Nephron progenitor cell (in vitro differentiated cells): ENCODE results near the gene STARD3NL.

Experiments used
- DNase-seq: peaks from one replicate; pipeline ENCODE4 v3.0.0; 2021
- H3K27ac Mint-ChIP-seq: 2 replicates; pipeline ENCODE4 v1.8.0; 2021; ENCODE audit warnings: mild to moderate bottlenecking, moderate library complexity, mixed read lengths
- H3K27me3 Mint-ChIP-seq: 2 replicates; pipeline ENCODE4 v1.8.0; 2021; ENCODE audit warnings: mild to moderate bottlenecking, low read depth, mixed read lengths; ENCODE audit not compliant: poor library complexity
- H3K36me3 Mint-ChIP-seq: 2 replicates; pipeline ENCODE4 v1.8.0; 2021; ENCODE audit warnings: low read depth, mixed read lengths
- H3K4me1 Mint-ChIP-seq: 2 replicates; pipeline ENCODE4 v1.8.0; 2021; ENCODE audit warnings: mixed read lengths
- H3K4me3 Mint-ChIP-seq: 2 replicates; pipeline ENCODE4 v1.8.0; 2021; ENCODE audit warnings: mild to moderate bottlenecking, moderate library complexity, mixed read lengths
- H3K9me3 Mint-ChIP-seq: 2 replicates; pipeline ENCODE4 v1.8.0; 2021; ENCODE audit warnings: mild to moderate bottlenecking, moderate library complexity, mixed read lengths
- CTCF ChIP-seq: fragments of 200-600 bp; sonication (generic); IDR thresholded peaks from 2 replicates; pipeline ENCODE4 v1.5.0; 2021; ENCODE audit warnings: antibody characterized with exemption

STARD3NL gene

GRCh38 chr7:38192327-38192726 is 14.3 kb downstream of the STARD3NL start:
- H3K36me3 Mint-ChIP-seq, result peaks cover 40% of the 10 kb centered on the region
- H3K4me3 Mint-ChIP-seq, result no peak overlapping the region
- TF ChIP-seq CTCF, result no peak
- H3K27ac Mint-ChIP-seq, result no peak overlapping the region
- peaks cover 30% of the 10 kb centered on the region for H3K4me1 Mint-ChIP-seq
- peaks cover 35% of the 10 kb centered on the region for H3K9me3 Mint-ChIP-seq
- H3K27me3 Mint-ChIP-seq, result no peaks in the 10 kb centered on the region
- no peak for DNase-seq

GRCh38 chr7:38195804-38196595 is 18.0 kb downstream of the STARD3NL start:
- Mint-ChIP-seq H3K9me3 (peaks cover 25% of the 10 kb centered on the region), H3K4me3 (no peak overlapping the region), H3K4me1 (peaks cover 39% of the 10 kb centered on the region), H3K36me3 (peaks cover 38% of the 10 kb centered on the region), H3K27me3 (no peaks in the 10 kb centered on the region), H3K27ac (no peak overlapping the region)
- TF ChIP-seq CTCF, result no peak
- no peak for DNase-seq

GRCh38 chr7:38198366-38198765 is 20.3 kb downstream of the STARD3NL start:
- no peak overlapping the region for H3K4me3 Mint-ChIP-seq
- peaks cover 40% of the 10 kb centered on the region for H3K4me1 Mint-ChIP-seq
- no peak overlapping the region for H3K27ac Mint-ChIP-seq
- no peak for DNase-seq
- no peaks in the 10 kb centered on the region for H3K27me3 Mint-ChIP-seq
- no peak for TF ChIP-seq CTCF
- peaks cover 30% of the 10 kb centered on the region for H3K36me3 Mint-ChIP-seq
- H3K9me3 Mint-ChIP-seq, result peaks cover 14% of the 10 kb centered on the region

GRCh38 chr7:38199154-38199553 is 21.1 kb downstream of the STARD3NL start:
- H3K36me3 Mint-ChIP-seq, result peaks cover 34% of the 10 kb centered on the region
- H3K4me1 Mint-ChIP-seq, result peaks cover 40% of the 10 kb centered on the region
- TF ChIP-seq CTCF, result no peak

GRCh38 chr7:38199782-38200181 is 21.7 kb downstream of the STARD3NL start:
- no peaks in the 10 kb centered on the region for H3K27me3 Mint-ChIP-seq
- H3K4me3 Mint-ChIP-seq, result no peak overlapping the region
- peaks cover 40% of the 10 kb centered on the region for H3K4me1 Mint-ChIP-seq
- H3K9me3 Mint-ChIP-seq, result peaks cover 21% of the 10 kb centered on the region
- DNase-seq, result no peak
- no peak overlapping the region for H3K27ac Mint-ChIP-seq
- peaks cover 37% of the 10 kb centered on the region for H3K36me3 Mint-ChIP-seq
- no peak for TF ChIP-seq CTCF

More at GRCh38 chr7:38199154-38199553, 21.1 kb downstream of the STARD3NL start:
- H3K27ac Mint-ChIP-seq, result peak overlapping the region; percentile 69
- no peak for DNase-seq
- H3K9me3 Mint-ChIP-seq, result peaks cover 19% of the 10 kb centered on the region
- no peak overlapping the region for H3K4me3 Mint-ChIP-seq
- H3K27me3 Mint-ChIP-seq, result no peaks in the 10 kb centered on the region

GRCh38 chr7:38206071-38206470 is 28.0 kb downstream of the STARD3NL start:
- peaks cover 21% of the 10 kb centered on the region for H3K9me3 Mint-ChIP-seq

More at GRCh38 chr7:38206071-38206470, 28.0 kb downstream of the STARD3NL start:
- DNase-seq, result no peak
- Mint-ChIP-seq H3K4me1 (no peaks in the 10 kb centered on the region), H3K4me3 (no peak overlapping the region), H3K27ac (peak overlapping the region; percentile 56), H3K36me3 (peaks cover 62% of the 10 kb centered on the region), H3K27me3 (no peaks in the 10 kb centered on the region)
- TF ChIP-seq CTCF, result no peak
